Mucosa of descending colon (tissue), 3 donors: ENCODE data around the gene AANAT. TPM values are rescaled to one million over a fixed set of nuclear protein-coding genes. Genes with fewer than 3 reads are reported as not detected.

Source experiments
- ATAC-seq: fragments of 200-7000 bp; cut with Tn5 transposase; one replicate; pipeline ENCODE4 v1.9.1; 2020; ENCODE audit warnings: mild to moderate bottlenecking, moderate library complexity
- DNase-seq, 3 donors: peaks; one replicate each; pipeline ENCODE4 v3.0.0-alpha.2; 2020
- H3K36me3 ChIP-seq: fragments of 200-600 bp; one replicate; pipeline ENCODE4 v1.8.0; 2021; ENCODE audit warnings: low read depth, mild to moderate bottlenecking
- H3K4me1 ChIP-seq: fragments of 200-600 bp; one replicate; pipeline ENCODE4 v1.8.0; 2021; ENCODE audit warnings: low read depth, mild to moderate bottlenecking
- H3K4me3 ChIP-seq: fragments of 200-600 bp; one replicate; pipeline ENCODE4 v1.8.0; 2021; ENCODE audit warnings: mild to moderate bottlenecking
- H3K9me3 ChIP-seq: fragments of 200-600 bp; one replicate; pipeline ENCODE4 v1.8.0; 2021; ENCODE audit warnings: mild to moderate bottlenecking
- intact Hi-C, 2 donors: fragments of 100-400 bp; cut with DNase I in 1 of 2; cut with micrococcal nuclease in 1 of 2; formaldehyde crosslinking; loops; one replicate each; pipeline versions ENCODE4 v1.11.0 to v1.11.1; 2022; cut with DNase I, micrococcal nuclease
- total RNA-seq, 3 donors: library from RNA; stranded (reverse); fragmentation: NEBNext Ultra II Directional in 2 of 3; extraction: Animal tissue kit (Norgen Biotek cat#: 25700) in 2 of 3; gene quantifications; one replicate each; pipeline versions ENCODE4 v1.2.1 to v1.2.4, GENCODE V29; 2021 to 2023
- TF ChIP-seq, protein P1 (sequence below): fragments of 200-600 bp; IDR thresholded peaks from one replicate; pipeline ENCODE4 v1.8.0; 2022; ENCODE audit warnings: antibody characterized with exemption, mild to moderate bottlenecking
- donor health status: DM: no; HTN: no; CAD: no; lungs with moderate emphysema.
- donor health status: DM: no; HTN: no; CAD: no.
- donor health status: DM: no; HTN: yes; CAD: no.

AANAT gene
- total RNA-seq, 3 donors from 2014 or later, result not detected

DNA sequence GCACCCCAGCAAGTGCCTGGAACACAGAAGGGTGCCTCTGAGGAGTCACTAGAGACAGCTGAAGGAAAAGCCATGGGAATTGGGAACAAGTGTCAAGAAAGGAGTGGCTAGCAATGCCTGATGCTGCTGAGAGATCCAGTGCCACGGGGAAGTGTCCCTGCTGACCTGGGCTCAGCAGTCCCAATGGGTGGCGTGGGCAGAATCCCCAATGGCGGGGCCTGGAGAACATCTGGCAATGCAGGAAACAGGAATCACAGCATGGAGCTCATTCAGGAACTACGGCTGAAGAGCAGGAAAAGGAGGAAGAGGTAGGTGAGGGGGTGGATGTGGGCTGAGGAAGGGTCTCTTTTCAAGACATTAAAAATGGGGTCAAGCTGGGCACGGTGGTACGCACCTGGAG, 44.5 kb upstream of the AANAT start:
- no peak for DNase-seq
- Histone ChIP-seq H3K4me3 (no peak overlapping the region), H3K36me3 (no peaks in the 10 kb centered on the region), H3K9me3 (no peaks in the 10 kb centered on the region), H3K4me1 (peaks cover under 1% of the 10 kb centered on the region)
- ATAC-seq, result no peak
- intact Hi-C loops, result no loop called here
- TF ChIP-seq, protein P1, sequence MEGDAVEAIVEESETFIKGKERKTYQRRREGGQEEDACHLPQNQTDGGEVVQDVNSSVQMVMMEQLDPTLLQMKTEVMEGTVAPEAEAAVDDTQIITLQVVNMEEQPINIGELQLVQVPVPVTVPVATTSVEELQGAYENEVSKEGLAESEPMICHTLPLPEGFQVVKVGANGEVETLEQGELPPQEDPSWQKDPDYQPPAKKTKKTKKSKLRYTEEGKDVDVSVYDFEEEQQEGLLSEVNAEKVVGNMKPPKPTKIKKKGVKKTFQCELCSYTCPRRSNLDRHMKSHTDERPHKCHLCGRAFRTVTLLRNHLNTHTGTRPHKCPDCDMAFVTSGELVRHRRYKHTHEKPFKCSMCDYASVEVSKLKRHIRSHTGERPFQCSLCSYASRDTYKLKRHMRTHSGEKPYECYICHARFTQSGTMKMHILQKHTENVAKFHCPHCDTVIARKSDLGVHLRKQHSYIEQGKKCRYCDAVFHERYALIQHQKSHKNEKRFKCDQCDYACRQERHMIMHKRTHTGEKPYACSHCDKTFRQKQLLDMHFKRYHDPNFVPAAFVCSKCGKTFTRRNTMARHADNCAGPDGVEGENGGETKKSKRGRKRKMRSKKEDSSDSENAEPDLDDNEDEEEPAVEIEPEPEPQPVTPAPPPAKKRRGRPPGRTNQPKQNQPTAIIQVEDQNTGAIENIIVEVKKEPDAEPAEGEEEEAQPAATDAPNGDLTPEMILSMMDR, result no peak

- Histone ChIP-seq H3K4me3 (no peak overlapping the region), H3K4me1 (no peaks in the 10 kb centered on the region), H3K36me3 (no peaks in the 10 kb centered on the region), H3K9me3 (no peaks in the 10 kb centered on the region)
- peak; percentile 72 for ATAC-seq
- intact Hi-C loops, result no loop called here
- TF ChIP-seq, protein P1, result no peak
- no peak for DNase-seq
These were observed 40.5 kb upstream of the AANAT start for GRCh38 chr17:76426853-76427252.

- ATAC-seq (peak; percentile 75), DNase-seq (peak; percentile 38 to 63 (median 53))
- H3K9me3 ChIP-seq, result no peaks in the 10 kb centered on the region
- no peaks in the 10 kb centered on the region for H3K36me3 ChIP-seq
- intact Hi-C loops, result no loop called here
- H3K4me3 ChIP-seq, result no peak overlapping the region
- H3K4me1 ChIP-seq, result no peaks in the 10 kb centered on the region
- TF ChIP-seq, protein P1, result no peak
These were observed 39.7 kb upstream of the AANAT start for GRCh38 chr17:76427501-76428231.

DNA sequence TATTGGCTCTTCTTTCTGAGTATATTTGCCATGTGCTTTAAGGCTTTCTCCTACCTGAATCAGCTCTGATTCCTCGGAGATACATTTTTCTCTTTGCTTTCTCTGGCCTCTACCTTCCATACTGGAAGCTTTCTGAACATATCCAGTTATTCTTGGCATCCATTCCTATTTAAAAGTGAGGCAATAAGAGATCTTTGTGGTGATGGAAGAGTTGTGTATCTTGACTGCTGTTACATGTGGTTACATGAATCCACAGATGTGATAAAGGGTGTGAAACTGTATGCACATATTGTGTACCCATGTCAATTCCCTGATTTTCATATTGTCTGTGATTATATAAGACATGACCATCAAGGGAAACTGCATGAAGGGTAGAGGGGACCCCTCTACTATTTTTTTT, 38.9 kb upstream of the AANAT start:
- intact Hi-C loops, result no loop called here
- H3K4me3 ChIP-seq, result no peak overlapping the region
- no peaks in the 10 kb centered on the region for H3K9me3 ChIP-seq
- ATAC-seq, result no peak
- TF ChIP-seq, protein P1, result no peak
- DNase-seq, result no peak
- no peaks in the 10 kb centered on the region for H3K4me1 ChIP-seq
- no peaks in the 10 kb centered on the region for H3K36me3 ChIP-seq

GRCh38 chr17:76431509-76431908, 35.9 kb upstream of the AANAT start:
- Histone ChIP-seq H3K4me3 (no peak overlapping the region), H3K4me1 (no peaks in the 10 kb centered on the region), H3K9me3 (no peaks in the 10 kb centered on the region), H3K36me3 (no peaks in the 10 kb centered on the region)
- intact Hi-C loops, result no loop called here
- TF ChIP-seq, protein P1, result no peak
- ATAC-seq, result no peak
- DNase-seq, result no peak
